Activated CD4-positive, alpha-beta memory T cell treated with anti-CD3 and anti-CD28 coated beads, Interleukin-2, amount 10 ng/mL, durations not matched to agents 7 days and 5 days (primary cell): ENCODE measurements around the gene ADGRL4. TPM values are rescaled to one million over a fixed set of nuclear protein-coding genes. Genes with fewer than 3 reads are reported as not detected.
"Not testable (repeated sequence)": the region's sequence is repeated elsewhere in the genome, so short reads cannot be mapped to it uniquely, and the experiment has no call there.

Experiments
- CTCF ChIA-PET: fragments of 350-600 bp; sonication (Branson Sonifier 250); formaldehyde crosslinking; loops from one replicate; lab custom pipeline; 2021; ENCODE audit warnings: antibody characterized with exemption, inconsistent platforms; lab: Charles Lee
- POLR2A ChIA-PET: fragments of 350-600 bp; sonication (Branson Sonifier 250); formaldehyde crosslinking; loops from one replicate; lab custom pipeline; 2021; ENCODE audit warnings: antibody characterized with exemption; lab: Charles Lee
- DNase-seq: peaks from one replicate; pipeline ENCODE4 v3.0.0-alpha.2; 2020
- H3K27ac Mint-ChIP-seq: one replicate; pipeline ENCODE4 v1.8.0; 2021; ENCODE audit warnings: mild to moderate bottlenecking, mixed read lengths
- H3K27me3 Mint-ChIP-seq: one replicate; pipeline ENCODE4 v1.8.0; 2021; ENCODE audit warnings: mixed read lengths
- H3K36me3 Mint-ChIP-seq: one replicate; pipeline ENCODE4 v1.8.0; 2021; ENCODE audit warnings: low read depth, mixed read lengths
- H3K4me1 Mint-ChIP-seq: one replicate; pipeline ENCODE4 v1.8.0; 2021; ENCODE audit warnings: mixed read lengths
- H3K4me3 Mint-ChIP-seq: one replicate; pipeline ENCODE4 v1.8.0; 2021; ENCODE audit warnings: mild to moderate bottlenecking, mixed read lengths
- H3K9me3 Mint-ChIP-seq: one replicate; pipeline ENCODE4 v1.8.0; 2021; ENCODE audit warnings: mixed read lengths
- total RNA-seq, 2 experiments: library from RNA; stranded (reverse); gene quantifications; one replicate each; pipeline ENCODE4 v1.2.3, GENCODE V29; 2021

Gene ADGRL4
- total RNA-seq, 2 experiments from 2014 or later = not detected

DNA sequence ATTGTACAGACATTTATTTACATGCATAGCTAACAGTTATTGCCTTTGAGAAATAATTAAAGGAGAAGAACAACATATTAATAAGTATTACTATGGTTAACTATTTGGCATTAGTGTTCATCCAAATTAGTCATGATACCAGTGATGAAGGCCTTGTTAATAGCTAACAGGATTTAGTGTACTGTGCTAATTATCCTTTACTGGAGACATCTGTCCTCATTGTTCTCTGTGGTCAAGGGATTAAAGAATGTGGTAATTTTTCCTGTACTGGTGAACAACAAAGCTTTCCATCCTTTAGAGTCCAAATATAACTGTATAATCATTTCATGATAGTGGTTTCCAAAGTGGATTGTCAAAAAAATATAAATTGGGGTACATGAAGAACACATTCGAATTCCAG, 103.9 kb downstream of the ADGRL4 start:
- H3K9me3 Mint-ChIP-seq = no peaks in the 10 kb centered on the region
- H3K4me3 Mint-ChIP-seq = no peak overlapping the region
- no peaks in the 10 kb centered on the region for H3K4me1 Mint-ChIP-seq
- no peaks in the 10 kb centered on the region for H3K36me3 Mint-ChIP-seq
- no peak for DNase-seq
- no peaks in the 10 kb centered on the region for H3K27me3 Mint-ChIP-seq
- ChIA-PET POLR2A (no interaction called here), CTCF (no interaction called here)
- H3K27ac Mint-ChIP-seq = no peak overlapping the region

DNA sequence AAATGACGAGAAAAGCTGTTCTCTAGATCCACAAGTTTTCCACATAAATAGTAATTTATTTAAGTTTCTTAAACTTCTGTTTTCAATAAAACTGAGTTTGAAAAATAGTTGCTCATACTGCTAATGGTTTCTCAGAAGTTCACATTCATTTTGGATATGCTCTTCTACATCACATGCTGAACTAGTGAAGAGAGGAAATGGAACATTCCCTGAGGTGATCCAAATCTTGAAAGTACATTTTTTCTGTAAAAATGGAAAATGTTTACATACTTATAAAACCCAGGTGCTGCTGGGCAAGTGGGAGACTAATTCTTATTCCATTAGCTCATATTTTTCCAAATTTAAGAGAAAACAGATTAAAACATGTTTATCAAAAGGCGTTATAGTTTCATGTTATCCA, 111.7 kb downstream of the ADGRL4 start:
- Mint-ChIP-seq H3K27me3 (no peaks in the 10 kb centered on the region), H3K9me3 (no peaks in the 10 kb centered on the region), H3K36me3 (no peaks in the 10 kb centered on the region), H3K4me3 (no peak overlapping the region), H3K27ac (no peak overlapping the region), H3K4me1 (no peaks in the 10 kb centered on the region)
- ChIA-PET POLR2A (no interaction called here), CTCF (no interaction called here)
- DNase-seq = no peak

DNA sequence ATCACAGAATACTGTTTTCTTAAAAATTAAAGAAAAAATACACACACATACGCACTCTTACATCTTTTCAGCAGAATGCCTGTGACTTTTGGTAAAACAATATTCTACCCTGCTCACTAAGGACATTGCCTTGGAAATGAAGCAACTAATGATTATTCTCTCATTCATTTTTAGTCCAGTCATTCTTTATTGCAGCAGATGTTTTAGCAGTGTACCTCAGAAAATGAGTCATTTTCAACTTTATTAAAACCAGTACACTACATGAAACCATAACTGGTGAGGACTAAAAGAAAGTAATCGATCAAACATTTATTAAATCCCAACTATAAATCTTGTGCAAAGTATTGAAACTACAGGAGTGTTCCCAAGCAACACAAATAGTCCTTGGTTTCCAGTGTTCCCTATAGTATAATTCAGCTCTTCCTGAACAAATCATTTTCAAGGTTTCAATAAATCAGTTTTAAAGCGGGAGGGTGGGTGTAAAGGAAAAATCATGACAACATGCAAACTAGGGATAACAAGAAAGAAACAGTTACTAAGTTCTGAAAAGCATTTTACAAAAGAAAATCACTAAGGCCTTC, 114.2 kb downstream of the ADGRL4 start:
- Mint-ChIP-seq H3K27ac (no peak overlapping the region), H3K27me3 (no peaks in the 10 kb centered on the region), H3K36me3 (no peaks in the 10 kb centered on the region), H3K4me1 (no peaks in the 10 kb centered on the region), H3K4me3 (no peak overlapping the region), H3K9me3 (no peaks in the 10 kb centered on the region)
- DNase-seq = no peak
- ChIA-PET POLR2A (no interaction called here), CTCF (no interaction called here)

DNA sequence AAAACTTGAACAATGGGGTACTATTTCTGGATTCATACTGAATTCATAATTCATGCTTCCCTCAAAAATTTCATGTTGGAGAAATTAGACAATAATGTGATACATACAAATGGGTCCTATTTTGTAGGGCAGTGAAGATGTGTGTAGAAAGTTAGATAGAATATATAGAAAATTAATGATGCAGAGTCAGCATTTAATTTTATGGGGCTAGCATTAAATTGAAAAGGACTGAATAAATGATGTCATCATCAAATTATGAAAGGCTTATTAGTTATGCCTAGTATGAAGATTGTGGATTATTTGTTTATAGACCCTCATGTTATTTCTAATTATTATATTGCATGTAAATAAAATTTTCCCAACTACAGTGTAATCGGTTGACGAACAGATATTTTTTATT, 119.1 kb downstream of the ADGRL4 start:
- Mint-ChIP-seq H3K9me3 (no peaks in the 10 kb centered on the region), H3K27me3 (no peaks in the 10 kb centered on the region), H3K4me1 (no peaks in the 10 kb centered on the region), H3K27ac (no peak overlapping the region), H3K4me3 (no peak overlapping the region), H3K36me3 (no peaks in the 10 kb centered on the region)
- ChIA-PET CTCF (no interaction called here), POLR2A (no interaction called here)
- DNase-seq = no peak

DNA sequence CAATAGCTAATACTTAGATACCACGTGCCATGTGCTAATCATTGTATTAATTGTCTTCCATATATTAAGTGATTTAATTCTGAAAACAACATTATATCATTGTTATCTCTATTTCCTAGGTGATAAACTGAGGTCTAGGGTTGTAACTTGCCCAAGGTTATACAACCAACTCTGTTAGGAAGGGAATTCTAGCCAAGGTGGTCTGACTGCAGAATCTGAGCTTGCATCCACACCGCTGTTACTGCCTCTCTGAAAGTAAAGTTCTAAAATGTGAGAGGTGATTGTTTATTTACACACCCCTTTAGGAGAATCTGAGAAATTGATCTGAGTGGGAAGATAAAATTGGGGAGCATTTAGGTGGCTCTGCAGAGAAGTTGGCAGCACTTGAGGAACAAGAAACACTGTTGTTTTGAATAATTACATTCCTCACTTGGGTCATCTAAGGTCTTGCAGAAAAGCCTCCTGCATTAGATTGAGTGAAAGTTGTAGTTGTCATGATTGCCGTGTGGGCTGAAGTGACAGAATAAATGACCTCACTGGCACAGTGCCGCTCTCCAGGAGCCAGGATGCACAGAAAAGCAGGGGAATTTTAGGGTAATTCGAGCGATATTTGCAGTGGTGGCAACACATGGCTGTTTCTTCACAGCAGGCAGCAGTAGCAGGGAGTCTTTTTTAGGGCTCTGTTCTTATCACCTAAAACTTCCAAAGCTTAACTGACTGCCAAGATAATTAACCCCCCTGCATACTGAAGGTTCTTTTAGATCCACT, 121.7 kb downstream of the ADGRL4 start:
- ChIA-PET CTCF (no interaction called here), POLR2A (no interaction called here)
- H3K36me3 Mint-ChIP-seq = no peaks in the 10 kb centered on the region
- no peaks in the 10 kb centered on the region for H3K9me3 Mint-ChIP-seq
- H3K27ac Mint-ChIP-seq = no peak overlapping the region
- H3K4me1 Mint-ChIP-seq = no peaks in the 10 kb centered on the region
- no peaks in the 10 kb centered on the region for H3K27me3 Mint-ChIP-seq
- no peak overlapping the region for H3K4me3 Mint-ChIP-seq
- DNase-seq = no peak

DNA sequence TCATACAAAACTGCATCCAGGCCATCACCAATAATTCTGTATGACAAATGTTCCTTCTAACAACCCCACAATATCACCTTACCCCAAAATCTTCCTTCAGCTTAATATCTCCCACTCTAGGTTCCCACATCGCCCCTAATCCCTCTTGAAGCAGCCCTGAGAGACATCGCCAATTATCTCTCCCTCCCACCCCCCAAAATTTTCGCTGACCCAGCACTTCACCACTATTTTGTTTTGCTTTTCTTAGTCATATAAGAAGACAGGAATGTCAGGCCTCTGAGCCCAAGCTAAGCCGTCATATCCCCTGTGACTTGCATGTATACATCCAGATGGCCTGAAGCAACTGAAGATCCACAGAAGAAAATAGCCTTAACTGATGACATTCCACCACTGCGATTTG, 126.3 kb downstream of the ADGRL4 start:
- Mint-ChIP-seq H3K27ac (no peak overlapping the region), H3K9me3 (no peaks in the 10 kb centered on the region), H3K4me3 (no peak overlapping the region), H3K4me1 (no peaks in the 10 kb centered on the region), H3K27me3 (no peaks in the 10 kb centered on the region), H3K36me3 (no peaks in the 10 kb centered on the region)
- ChIA-PET POLR2A (no interaction called here), CTCF (no interaction called here)
- no peak for DNase-seq

DNA sequence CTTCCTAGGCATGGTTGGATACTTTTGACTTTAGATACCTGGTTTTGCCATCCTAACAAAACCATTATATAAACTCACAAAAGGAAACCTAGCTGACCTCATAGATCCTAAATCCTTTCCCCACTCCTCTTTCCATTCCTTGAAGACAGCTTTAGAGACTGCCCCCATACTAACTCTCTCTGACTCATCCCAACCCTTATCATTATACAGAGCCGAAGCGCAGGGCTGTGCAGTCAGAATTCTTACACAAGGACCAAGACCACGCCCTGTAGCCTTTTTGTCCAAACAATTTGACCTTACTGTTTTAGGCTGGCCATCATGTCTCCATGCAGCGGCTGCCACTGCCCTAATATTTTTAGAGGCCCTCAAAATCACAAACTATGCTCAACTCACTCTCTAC, 130.5 kb downstream of the ADGRL4 start:
- POLR2A ChIA-PET, DNase-seq, H3K4me3 Mint-ChIP-seq, H3K27me3 Mint-ChIP-seq, CTCF ChIA-PET, H3K4me1 Mint-ChIP-seq, H3K36me3 Mint-ChIP-seq, H3K27ac Mint-ChIP-seq, H3K9me3 Mint-ChIP-seq: not testable (repeated sequence)

DNA sequence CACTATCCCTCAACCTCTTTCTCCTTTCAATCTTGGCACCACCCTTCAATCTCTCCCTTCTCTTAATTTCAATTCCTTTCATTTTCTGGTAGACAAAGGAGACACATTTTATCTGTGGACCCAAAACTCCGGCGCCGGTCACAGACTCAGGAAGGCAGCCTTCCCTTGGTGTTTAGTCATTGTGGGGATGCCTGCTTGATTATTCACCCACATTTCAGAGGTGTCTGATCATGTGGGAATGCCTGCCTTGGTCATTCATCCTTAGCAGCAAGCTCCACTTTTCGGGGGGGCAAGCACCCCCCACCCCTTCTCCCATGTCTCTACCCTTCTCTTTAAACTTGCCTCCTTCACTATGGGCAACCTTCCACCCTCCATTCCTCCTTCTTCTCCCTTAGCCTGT, 133.7 kb downstream of the ADGRL4 start:
- CTCF ChIA-PET, H3K27ac Mint-ChIP-seq, DNase-seq, H3K36me3 Mint-ChIP-seq, POLR2A ChIA-PET, H3K27me3 Mint-ChIP-seq, H3K9me3 Mint-ChIP-seq, H3K4me3 Mint-ChIP-seq, H3K4me1 Mint-ChIP-seq: not testable (repeated sequence)

DNA sequence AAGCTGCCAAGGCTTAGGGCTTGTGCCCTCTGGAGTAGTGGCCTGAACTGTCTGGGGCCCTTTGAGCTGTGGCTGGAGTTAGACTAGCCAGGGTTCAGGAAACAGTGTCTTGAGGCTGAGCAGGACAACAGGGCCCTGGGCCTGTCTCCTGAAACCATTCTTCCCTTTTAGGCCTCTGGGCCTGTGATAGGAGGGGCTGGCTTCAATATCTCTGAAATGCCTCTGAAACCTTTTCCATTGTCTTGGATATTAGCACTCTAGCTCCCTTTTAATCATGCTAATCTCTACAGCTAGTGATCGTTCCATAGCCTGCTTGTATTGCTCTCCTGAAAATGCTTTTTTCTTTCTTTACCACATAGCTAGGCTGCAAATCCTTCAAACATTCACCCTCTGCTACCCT, 135.3 kb downstream of the ADGRL4 start:
- CTCF ChIA-PET = no interaction called here
- Mint-ChIP-seq H3K27me3 (no peaks in the 10 kb centered on the region), H3K27ac (no peak overlapping the region), H3K4me3 (no peak overlapping the region), H3K9me3 (no peaks in the 10 kb centered on the region), H3K4me1 (no peaks in the 10 kb centered on the region), H3K36me3 (no peaks in the 10 kb centered on the region)
- POLR2A ChIA-PET = no interaction called here
- DNase-seq = no peak

DNA sequence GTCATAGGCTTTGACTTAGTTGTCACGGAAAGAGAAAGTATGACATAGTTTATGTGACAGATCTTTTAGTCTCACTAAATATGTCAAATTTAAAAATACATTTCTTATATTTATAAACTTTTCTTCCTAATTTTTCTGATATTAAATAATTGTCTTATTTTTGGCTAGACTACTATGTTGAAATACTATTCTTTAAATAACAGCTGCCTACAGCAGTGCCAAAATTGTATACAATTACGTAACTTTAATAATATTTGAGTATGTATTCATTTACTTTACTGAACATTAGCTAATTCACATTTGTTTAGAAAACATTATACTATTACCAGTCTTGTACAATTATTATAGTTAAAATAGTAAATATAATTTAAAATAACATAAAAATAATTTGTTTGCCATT, 137.4 kb downstream of the ADGRL4 start:
- Mint-ChIP-seq H3K27ac (no peak overlapping the region), H3K27me3 (no peaks in the 10 kb centered on the region), H3K9me3 (no peaks in the 10 kb centered on the region), H3K36me3 (no peaks in the 10 kb centered on the region), H3K4me3 (no peak overlapping the region), H3K4me1 (no peaks in the 10 kb centered on the region)
- DNase-seq = no peak
- ChIA-PET POLR2A (no interaction called here), CTCF (no interaction called here)

DNA sequence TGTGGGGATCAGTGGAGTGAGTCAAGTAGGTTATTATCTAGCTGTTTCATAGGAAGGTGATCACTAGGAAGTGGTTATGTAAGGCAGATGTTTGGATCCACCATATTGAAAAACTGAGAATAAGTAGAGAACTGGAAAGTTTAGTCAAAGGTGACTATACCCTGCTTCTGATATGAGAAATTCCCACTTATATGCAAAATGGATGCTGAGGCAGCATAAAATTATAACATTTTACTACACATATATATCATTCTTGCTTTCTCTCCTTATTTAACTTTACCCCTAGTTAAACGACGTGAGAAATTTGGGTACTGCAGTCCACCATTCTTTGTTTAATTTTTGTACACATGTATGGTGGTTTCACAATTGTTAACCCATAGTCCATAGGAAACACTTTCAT, 142.4 kb downstream of the ADGRL4 start:
- Mint-ChIP-seq H3K36me3 (no peaks in the 10 kb centered on the region), H3K27ac (no peak overlapping the region), H3K9me3 (no peaks in the 10 kb centered on the region), H3K4me3 (no peak overlapping the region), H3K4me1 (no peaks in the 10 kb centered on the region), H3K27me3 (no peaks in the 10 kb centered on the region)
- DNase-seq = no peak
- ChIA-PET POLR2A (no interaction called here), CTCF (no interaction called here)

DNA sequence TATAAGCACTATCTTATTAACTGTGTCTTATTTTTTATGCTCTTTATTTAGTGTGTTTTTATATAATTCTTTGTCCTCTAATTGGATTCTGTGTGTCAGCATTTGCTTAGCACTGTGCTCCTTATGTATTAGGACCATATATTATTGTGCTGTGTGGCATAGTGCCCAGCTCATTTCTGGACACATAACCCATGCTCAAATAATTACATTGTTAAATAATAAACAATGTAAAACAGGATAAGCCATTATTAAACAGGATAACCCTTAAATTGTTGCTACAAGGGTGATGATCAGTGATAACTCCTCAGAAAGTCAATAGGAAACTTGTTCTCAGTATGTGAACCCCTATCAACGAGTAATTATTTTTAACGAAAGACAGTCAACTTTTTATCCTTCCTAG, 150.4 kb downstream of the ADGRL4 start:
- no peak for DNase-seq
- CTCF ChIA-PET = no interaction called here

DNA sequence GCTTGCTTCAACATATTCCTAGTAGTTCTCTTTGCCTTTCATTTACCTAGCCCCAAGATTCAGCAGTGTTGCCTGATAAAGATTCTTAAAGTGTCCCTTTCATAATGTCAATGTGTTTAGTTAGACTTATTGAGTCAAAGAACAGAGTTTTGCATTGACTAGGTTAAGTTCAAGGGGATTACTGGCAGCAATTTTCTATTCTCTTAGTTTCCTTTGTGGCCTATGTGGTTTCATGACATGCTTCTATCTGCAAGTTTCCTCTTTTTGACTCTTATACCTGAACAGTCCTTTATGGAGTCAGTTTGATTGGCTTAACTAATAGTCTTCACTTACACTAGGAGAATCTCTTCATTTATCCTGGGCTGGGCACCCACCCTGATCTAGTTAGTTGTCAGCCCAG, 151.3 kb downstream of the ADGRL4 start:
- no peaks in the 10 kb centered on the region for H3K9me3 Mint-ChIP-seq
- DNase-seq = no peak
- H3K27ac Mint-ChIP-seq = no peak overlapping the region
- no peaks in the 10 kb centered on the region for H3K36me3 Mint-ChIP-seq
- ChIA-PET POLR2A (no interaction called here), CTCF (no interaction called here)
- no peak overlapping the region for H3K4me3 Mint-ChIP-seq
- no peaks in the 10 kb centered on the region for H3K27me3 Mint-ChIP-seq
- H3K4me1 Mint-ChIP-seq = peaks cover 5% of the 10 kb centered on the region

More for the DNA sequence above, 150.4 kb downstream of the ADGRL4 start:
- Mint-ChIP-seq H3K4me1 (peaks cover 5% of the 10 kb centered on the region), H3K27ac (no peak overlapping the region), H3K36me3 (no peaks in the 10 kb centered on the region), H3K4me3 (no peak overlapping the region), H3K9me3 (no peaks in the 10 kb centered on the region), H3K27me3 (no peaks in the 10 kb centered on the region)
- POLR2A ChIA-PET = no interaction called here

DNA sequence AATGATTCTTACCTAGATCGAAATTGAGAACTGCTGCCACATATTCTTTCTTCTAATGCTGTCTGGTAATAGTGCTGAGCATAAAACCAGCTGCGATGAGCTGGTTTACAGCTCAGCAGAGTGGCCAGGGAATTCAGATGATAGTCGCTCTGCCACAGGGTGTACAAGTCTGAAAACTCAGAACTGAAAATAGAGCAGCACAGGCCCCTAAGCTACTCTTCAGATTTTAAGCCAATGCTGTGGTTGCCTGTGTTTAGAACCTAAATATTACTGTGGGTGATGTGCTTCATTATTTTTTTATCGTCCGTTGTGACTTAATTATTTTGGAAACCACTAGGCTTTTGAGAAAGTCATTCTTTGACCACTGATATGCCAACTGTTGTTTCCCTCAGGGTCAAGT, 152.0 kb downstream of the ADGRL4 start:
- no peaks in the 10 kb centered on the region for H3K36me3 Mint-ChIP-seq
- CTCF ChIA-PET = no interaction called here

More for the DNA sequence above, 152.0 kb downstream of the ADGRL4 start:
- no peak for DNase-seq
- Mint-ChIP-seq H3K4me3 (no peak overlapping the region), H3K27ac (no peak overlapping the region), H3K9me3 (no peaks in the 10 kb centered on the region), H3K4me1 (peaks cover 5% of the 10 kb centered on the region), H3K27me3 (no peaks in the 10 kb centered on the region)
- POLR2A ChIA-PET = no interaction called here
